ENCODE measurements around the gene SQSTM1. TPM values are rescaled to one million over a fixed set of nuclear protein-coding genes. Genes with fewer than 3 reads are reported as not detected.

Gene SQSTM1
- total RNA-seq, 2 experiments from 2014 or later: 58.5 to 81.1 TPM

GRCh38 chr5:179799644-179799973, 21.1 kb upstream of the SQSTM1 start:
- Histone ChIP-seq H3K4me3 (ENCODE audit: low read depth, low read length, poor library complexity, severe bottlenecking) (no peak overlapping the region), H4K20me1 (ENCODE audit: insufficient read depth, low read length) (no peaks in the 10 kb centered on the region), H3K9me3 (ENCODE audit: low read length) (no peaks in the 10 kb centered on the region), H3K4me1 (ENCODE audit: insufficient read depth, low read length, poor library complexity, severe bottlenecking) (peaks cover 29% of the 10 kb centered on the region), H2AFZ (ENCODE audit: low read length) (no peak overlapping the region), H3K27ac (ENCODE audit: low read depth, low read length, poor library complexity, severe bottlenecking) (no peak overlapping the region), H3K4me2 (ENCODE audit: low read length) (no peak overlapping the region), H3K9me2 (ENCODE audit: insufficient read depth, low read length) (no peaks in the 10 kb centered on the region), H3K36me3 (ENCODE audit: insufficient read depth, low read length) (peaks cover 35% of the 10 kb centered on the region; the same call in 1 of the 2 replicates), H3K79me2 (ENCODE audit: insufficient read depth, low read depth, low read length) (no peaks in the 10 kb centered on the region)
- ChIA-PET POLR2A (no interaction called here), CTCF (ENCODE audit: unreplicated experiment) (interaction anchor here (0.6 kb wide), 1 partner anchor 1012 kb away, joined by 3 read pairs; no protein-coding TSS in a partner anchor)
- intact Hi-C loops (cut with micrococcal nuclease; ENCODE audit: unreplicated experiment): no loop called here
- BruUV-seq (replicated peaks): no TSS peak
- no peak for DNase-seq (ENCODE audit: low spot score)
- TF ChIP-seq EZH2phosphoT487 (IDR thresholded peaks at IDR 0.05; ENCODE audit: borderline replicate concordance, low read depth, low read length) (no peak), CTCF (conservative IDR thresholded peaks at IDR 0.05; ENCODE audit: low read length) (no peak)

- no peaks in the 10 kb centered on the region for H4K20me1 ChIP-seq (ENCODE audit: insufficient read depth, low read length)
- H2AFZ ChIP-seq (ENCODE audit: low read length): no peak overlapping the region
- peaks cover 35% of the 10 kb centered on the region; the same call in 1 of the 2 replicates for H3K36me3 ChIP-seq (ENCODE audit: insufficient read depth, low read length)
- peaks cover 29% of the 10 kb centered on the region for H3K4me1 ChIP-seq (ENCODE audit: insufficient read depth, low read length, poor library complexity, severe bottlenecking)
- intact Hi-C loops (cut with micrococcal nuclease; ENCODE audit: unreplicated experiment): loop anchor here (10.0 kb wide), 1 partner anchor 1685 kb away; the partner anchor contains the start of gene N4BP3
- no TSS peak for BruUV-seq (replicated peaks)
- no peak overlapping the region for H3K27ac ChIP-seq (ENCODE audit: low read depth, low read length, poor library complexity, severe bottlenecking)
- no peaks in the 10 kb centered on the region for H3K9me2 ChIP-seq (ENCODE audit: insufficient read depth, low read length)
- no peak overlapping the region for H3K4me2 ChIP-seq (ENCODE audit: low read length)
- no peak overlapping the region for H3K4me3 ChIP-seq (ENCODE audit: low read depth, low read length, poor library complexity, severe bottlenecking)
- no peaks in the 10 kb centered on the region for H3K9me3 ChIP-seq (ENCODE audit: low read length)
- no peaks in the 10 kb centered on the region for H3K79me2 ChIP-seq (ENCODE audit: insufficient read depth, low read depth, low read length)
- DNase-seq (ENCODE audit: low spot score): no peak
- ChIA-PET CTCF (ENCODE audit: unreplicated experiment) (interaction anchor here (0.6 to 0.7 kb wide), 2 partner anchors 30 to 1011 kb away, joined by 3 to 4 read pairs; no protein-coding TSS in a partner anchor), POLR2A (no interaction called here)
- TF ChIP-seq CTCF (conservative IDR thresholded peaks at IDR 0.05; ENCODE audit: low read length): no peak
These were observed 20.5 kb upstream of the SQSTM1 start for GRCh38 chr5:179800071-179800695.

- POLR2A ChIA-PET: no interaction called here
- Histone ChIP-seq H3K9me3 (ENCODE audit: low read length) (no peaks in the 10 kb centered on the region), H3K9me2 (ENCODE audit: insufficient read depth, low read length) (no peaks in the 10 kb centered on the region), H3K4me3 (ENCODE audit: low read depth, low read length, poor library complexity, severe bottlenecking) (no peak overlapping the region), H3K4me2 (ENCODE audit: low read length) (no peak overlapping the region), H4K20me1 (ENCODE audit: insufficient read depth, low read length) (no peaks in the 10 kb centered on the region), H3K4me1 (ENCODE audit: insufficient read depth, low read length, poor library complexity, severe bottlenecking) (peaks cover 25% of the 10 kb centered on the region), H2AFZ (ENCODE audit: low read length) (no peak overlapping the region), H3K27ac (ENCODE audit: low read depth, low read length, poor library complexity, severe bottlenecking) (no peak overlapping the region), H3K79me2 (ENCODE audit: insufficient read depth, low read depth, low read length) (no peaks in the 10 kb centered on the region), H3K36me3 (ENCODE audit: insufficient read depth, low read length) (peaks cover 35% of the 10 kb centered on the region; the same call in 1 of the 2 replicates)
- BruUV-seq (replicated peaks): no TSS peak
- CTCF ChIA-PET (ENCODE audit: unreplicated experiment): interaction anchor here (0.7 kb wide), 1 partner anchor 31 kb away, joined by 4 read pairs; no protein-coding TSS in a partner anchor
- no peak for TF ChIP-seq CTCF (conservative IDR thresholded peaks at IDR 0.05; ENCODE audit: low read length)
- no peak for TF ChIP-seq EZH2phosphoT487 (IDR thresholded peaks at IDR 0.05; ENCODE audit: borderline replicate concordance, low read depth, low read length)
- intact Hi-C loops (cut with micrococcal nuclease; ENCODE audit: unreplicated experiment): loop anchor here (10.0 kb wide), 1 partner anchor 1686 kb away; the partner anchor contains the start of gene N4BP3
- no peak for DNase-seq (ENCODE audit: low spot score)
These were observed 20.0 kb upstream of the SQSTM1 start for GRCh38 chr5:179800696-179801201.

Data from OCI-LY7 (cell line).